DMS53 treated with DMSO at 0.1 percent for 48 hours (cell line): Measurements from ENCODE around the gene HYAL4.
A peak's percentile ranks its signal among the peaks of the same experiment; 100 is the strongest.
"Not testable (repeated sequence)": the region's sequence is repeated elsewhere in the genome, so short reads cannot be mapped to it uniquely, and the experiment has no call there.

Source experiments
- DNase-seq: peaks from one replicate; lab custom pipeline; 2025; ENCODE audit not compliant: unreplicated experiment; lab: John Stamatoyannopoulos, UW

HYAL4 gene

GRCh38 chr7:123846217-123846891 lies 1.4 kb downstream of the HYAL4 start:
- DNase-seq = no peak

GRCh38 chr7:123847868-123848267 lies 2.9 kb downstream of the HYAL4 start:
- DNase-seq = no peak

- no peak for DNase-seq
Observed at GRCh38 chr7:123849855-123850254, 4.9 kb downstream of the HYAL4 start.

- not testable (repeated sequence) for DNase-seq
Observed at GRCh38 chr7:123851404-123851803, 6.4 kb downstream of the HYAL4 start.

GRCh38 chr7:123854291-123854690 lies 9.3 kb downstream of the HYAL4 start:
- DNase-seq = not testable (repeated sequence)

- DNase-seq = not testable (repeated sequence)
Observed at GRCh38 chr7:123856428-123856827, 11.5 kb downstream of the HYAL4 start.

GRCh38 chr7:123860848-123861247 lies 15.9 kb downstream of the HYAL4 start:
- no peak for DNase-seq

GRCh38 chr7:123862775-123863174 lies 17.8 kb downstream of the HYAL4 start:
- DNase-seq = no peak

GRCh38 chr7:123863461-123863860 lies 18.5 kb downstream of the HYAL4 start:
- DNase-seq = no peak

GRCh38 chr7:123864012-123864411 lies 19.0 kb downstream of the HYAL4 start:
- no peak for DNase-seq

GRCh38 chr7:123864436-123864835 lies 19.5 kb downstream of the HYAL4 start:
- no peak for DNase-seq

- no peak for DNase-seq
Observed at GRCh38 chr7:123864966-123865365, 20.0 kb downstream of the HYAL4 start.

GRCh38 chr7:123865517-123866117 lies 20.6 kb downstream of the HYAL4 start:
- DNase-seq = peak; percentile 61

- no peak for DNase-seq
Observed at GRCh38 chr7:123867225-123867624, 22.3 kb downstream of the HYAL4 start.

GRCh38 chr7:123871998-123872867 lies 27.3 kb downstream of the HYAL4 start:
- peak; percentile 59 for DNase-seq

- DNase-seq = no peak
Observed at GRCh38 chr7:123872908-123873307, 27.9 kb downstream of the HYAL4 start.

- DNase-seq = no peak
Observed at GRCh38 chr7:123876557-123877256, 31.7 kb downstream of the HYAL4 start.

GRCh38 chr7:123879628-123880027 lies 34.7 kb downstream of the HYAL4 start:
- DNase-seq = no peak

- DNase-seq = no peak
Observed at GRCh38 chr7:123881300-123881699, 36.3 kb downstream of the HYAL4 start.

- no peak for DNase-seq
Observed at GRCh38 chr7:123883154-123883553, 38.2 kb downstream of the HYAL4 start.

GRCh38 chr7:123888192-123888591 lies 43.2 kb downstream of the HYAL4 start:
- DNase-seq = no peak
